OCI-LY1 (cell line): ENCODE measurements around the gene CCDC28B.

Source experiments
- H2AFZ ChIP-seq: fragments of 200-600 bp; sonication (generic), shearing (Covaris generic); 2 replicates; pipeline ENCODE4 v1.6.0; 2014; ENCODE audit warnings: antibody characterized with exemption, mild to moderate bottlenecking, low read length
- H3F3A ChIP-seq: fragments of 200-600 bp; sonication (generic), shearing (Covaris generic); 2 replicates; pipeline ENCODE4 v1.6.0; 2014; ENCODE audit warnings: mild to moderate bottlenecking, antibody characterized with exemption, low read length, moderate library complexity; ENCODE audit not compliant: insufficient read depth
- H3K27ac ChIP-seq: fragments of 200-600 bp; sonication (generic); 2 replicates; pipeline ENCODE4 v1.5.1; 2014; ENCODE audit warnings: low read length, mixed run types, mild to moderate bottlenecking, low read depth; ENCODE audit not compliant: poor library complexity, severe bottlenecking
- H3K27me3 ChIP-seq: fragments of 200-600 bp; sonication (generic); 2 replicates; pipeline ENCODE4 v1.6.0; 2014; ENCODE audit warnings: antibody characterized with exemption, mild to moderate bottlenecking, low read length, moderate library complexity; ENCODE audit not compliant: insufficient read depth
- H3K36me3 ChIP-seq: fragments of 200-600 bp; sonication (generic); 2 replicates; pipeline ENCODE4 v1.6.1; 2014; ENCODE audit warnings: mild to moderate bottlenecking, antibody characterized with exemption, low read length, moderate library complexity, mixed read lengths; ENCODE audit not compliant: insufficient read depth
- H3K4me1 ChIP-seq: fragments of 200-600 bp; sonication (generic); 2 replicates; pipeline ENCODE4 v1.5.1; 2014; ENCODE audit warnings: mild to moderate bottlenecking, low read length, moderate library complexity; ENCODE audit not compliant: insufficient read depth, severe bottlenecking
- H3K4me2 ChIP-seq: fragments of 200-600 bp; sonication (generic), shearing (Covaris generic); 2 replicates; pipeline ENCODE4 v1.6.1; 2014; ENCODE audit warnings: low read length
- H3K4me3 ChIP-seq: fragments of 200-600 bp; sonication (generic); 2 replicates; pipeline ENCODE4 v1.5.1; 2014; ENCODE audit warnings: low read length, low read depth, mild to moderate bottlenecking, mixed read lengths; ENCODE audit not compliant: poor library complexity, severe bottlenecking
- H3K79me2 ChIP-seq: fragments of 200-600 bp; shearing (Covaris generic); 2 replicates; pipeline ENCODE4 v1.6.1; 2016; ENCODE audit warnings: mixed run types, low read length, mixed read lengths; ENCODE audit not compliant: insufficient read depth
- H3K9ac ChIP-seq: fragments of 200-600 bp; sonication (generic), shearing (Covaris generic); 2 replicates; pipeline ENCODE4 v1.6.1; 2014; ENCODE audit warnings: mild to moderate bottlenecking, low read length, mixed read lengths
- H3K9me2 ChIP-seq: fragments of 200-600 bp; sonication (generic), shearing (Covaris generic); 2 replicates; pipeline ENCODE4 v1.6.1; 2014; ENCODE audit warnings: low read depth, mild to moderate bottlenecking, low read length, mixed read lengths
- H3K9me3 ChIP-seq: fragments of 200-600 bp; shearing (Covaris generic); 2 replicates; pipeline ENCODE4 v1.6.1; 2014; ENCODE audit warnings: low read length, mixed read lengths
- H4K20me1 ChIP-seq: fragments of 200-600 bp; sonication (generic), shearing (Covaris generic); 2 replicates; pipeline ENCODE4 v1.6.0; 2016; ENCODE audit warnings: mild to moderate bottlenecking, low read length; ENCODE audit not compliant: insufficient read depth
- CTCF ChIP-seq: fragments of 200-600 bp; sonication (generic), shearing (Covaris generic); IDR thresholded peaks from 2 replicates; pipeline ENCODE4 v1.5.1; 2017; ENCODE audit warnings: mild to moderate bottlenecking, antibody characterized with exemption, low read length, moderate library complexity, mixed read lengths
- EZH2 ChIP-seq: fragments of 200-600 bp; sonication (generic), shearing (Covaris generic); IDR thresholded peaks from 2 replicates; pipeline ENCODE4 v1.8.0; 2017; ENCODE audit warnings: borderline replicate concordance, mixed run types, mild to moderate bottlenecking, antibody characterized with exemption, low read length, moderate library complexity, mixed read lengths

Gene CCDC28B

GRCh38 chr1:32192220-32192948 is 8.0 kb upstream of the CCDC28B start:
- Histone ChIP-seq H2AFZ (no peak overlapping the region), H3K4me1 (no peaks in the 10 kb centered on the region), H3K79me2 (no peaks in the 10 kb centered on the region), H3F3A (no peaks in the 10 kb centered on the region), H3K27ac (no peak overlapping the region), H3K9ac (no peak overlapping the region), H3K27me3 (no peaks in the 10 kb centered on the region), H3K36me3 (peaks cover 95% of the 10 kb centered on the region), H3K9me3 (no peaks in the 10 kb centered on the region), H3K4me2 (no peak overlapping the region), H3K9me2 (no peaks in the 10 kb centered on the region), H4K20me1 (no peaks in the 10 kb centered on the region), H3K4me3 (no peak overlapping the region)
- TF ChIP-seq EZH2 = no peak

DNA sequence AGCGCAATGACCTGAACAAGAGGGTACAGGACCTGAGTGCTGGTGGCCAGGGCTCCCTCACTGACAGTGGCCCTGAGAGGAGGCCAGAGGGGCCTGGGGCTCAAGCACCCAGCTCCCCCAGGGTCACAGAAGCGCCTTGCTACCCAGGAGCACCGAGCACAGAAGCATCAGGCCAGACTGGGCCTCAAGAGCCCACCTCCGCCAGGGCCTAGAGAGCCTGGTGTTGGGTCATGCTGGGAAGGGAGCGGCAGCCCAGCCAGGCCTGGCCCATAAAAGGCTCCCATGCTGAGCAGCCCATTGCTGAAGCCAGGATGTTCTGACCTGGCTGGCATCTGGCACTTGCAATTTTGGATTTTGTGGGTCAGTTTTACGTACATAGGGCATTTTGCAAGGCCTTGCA is 5.4 kb upstream of the CCDC28B start:
- Histone ChIP-seq H3K4me3 (no peak overlapping the region), H3K27me3 (no peaks in the 10 kb centered on the region), H4K20me1 (no peaks in the 10 kb centered on the region), H3K9me2 (no peaks in the 10 kb centered on the region), H3K79me2 (no peaks in the 10 kb centered on the region), H3K36me3 (peaks cover 80% of the 10 kb centered on the region), H3F3A (no peaks in the 10 kb centered on the region), H3K27ac (no peak overlapping the region), H3K9ac (no peak overlapping the region), H3K9me3 (no peaks in the 10 kb centered on the region), H2AFZ (no peak overlapping the region), H3K4me1 (peaks cover 9% of the 10 kb centered on the region), H3K4me2 (no peak overlapping the region)
- TF ChIP-seq CTCF (no peak), EZH2 (no peak)

- Histone ChIP-seq H3K27ac (no peak overlapping the region), H2AFZ (no peak overlapping the region), H3K4me1 (peaks cover 14% of the 10 kb centered on the region), H3K9me3 (no peaks in the 10 kb centered on the region), H3K27me3 (no peaks in the 10 kb centered on the region), H3K4me2 (no peak overlapping the region), H4K20me1 (no peaks in the 10 kb centered on the region), H3F3A (no peaks in the 10 kb centered on the region), H3K79me2 (no peaks in the 10 kb centered on the region), H3K9ac (no peak overlapping the region), H3K4me3 (no peak overlapping the region), H3K9me2 (no peaks in the 10 kb centered on the region), H3K36me3 (peaks cover 74% of the 10 kb centered on the region)
- TF ChIP-seq CTCF (no peak), EZH2 (no peak)
These were observed 4.9 kb upstream of the CCDC28B start for GRCh38 chr1:32195531-32195930.
